ENCODE data around the gene S100P. TPM values are rescaled to one million over a fixed set of nuclear protein-coding genes. Genes with fewer than 3 reads are reported as not detected.

Gene S100P
- total RNA-seq, 1 donor from 2014 or later = not detected

DNA sequence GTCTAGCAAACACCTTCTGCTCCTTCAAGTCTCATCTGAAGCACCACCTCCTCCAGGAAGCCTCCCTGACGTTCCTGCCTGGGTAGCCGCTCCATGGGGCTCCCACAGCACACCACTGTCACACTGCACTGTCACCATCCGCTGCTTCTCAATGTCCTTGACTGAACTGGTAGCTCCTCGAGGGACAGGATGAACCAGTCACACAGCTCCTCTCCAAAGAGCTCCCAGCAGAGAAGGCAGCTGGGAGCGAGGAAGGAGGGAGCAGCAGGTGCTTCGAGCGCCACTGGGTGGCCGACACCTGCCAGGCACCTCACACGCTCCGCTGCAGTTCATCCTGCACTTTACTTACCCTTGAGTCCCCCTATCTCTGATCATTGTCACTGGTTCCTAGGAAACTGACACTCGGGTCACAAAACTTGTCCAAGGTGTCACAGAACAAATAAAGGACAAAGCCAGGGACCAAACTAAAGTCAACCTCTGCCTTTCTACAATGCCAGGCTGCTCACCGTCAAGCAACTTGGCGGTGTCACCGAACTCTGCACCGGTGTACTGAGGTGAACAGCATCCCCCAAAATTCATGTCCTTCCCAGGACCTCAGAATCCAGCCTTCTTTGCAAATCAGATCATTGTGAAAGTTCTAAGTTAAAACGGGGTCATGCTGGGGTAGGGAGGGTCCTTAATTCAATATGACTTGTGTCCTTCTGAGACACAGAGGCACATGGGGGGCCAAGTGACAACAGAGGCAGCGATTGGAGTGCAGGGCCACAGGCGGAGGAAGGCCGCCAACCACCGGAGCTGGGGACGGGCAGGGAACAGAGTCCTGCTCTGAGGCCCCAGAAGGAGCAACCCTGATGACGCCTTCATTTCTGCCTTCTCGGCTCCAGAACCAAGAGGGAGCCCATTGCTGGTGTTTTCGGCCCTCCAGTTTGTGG lies 5.5 kb upstream of the S100P start:
- H3K4me3 Mint-ChIP-seq (ENCODE audit: unreplicated experiment) = no peak overlapping the region
- peaks cover 11% of the 10 kb centered on the region for H3K27me3 Mint-ChIP-seq (ENCODE audit: unreplicated experiment)
- no peaks in the 10 kb centered on the region for H3K9me3 Mint-ChIP-seq (ENCODE audit: unreplicated experiment)
- no peak overlapping the region for H3K27ac Mint-ChIP-seq (ENCODE audit: unreplicated experiment)
- peaks cover 9% of the 10 kb centered on the region for H3K36me3 Mint-ChIP-seq (ENCODE audit: low read depth, unreplicated experiment)
- no peaks in the 10 kb centered on the region for H3K4me1 Mint-ChIP-seq (ENCODE audit: unreplicated experiment)
- TF ChIP-seq, protein P1, sequence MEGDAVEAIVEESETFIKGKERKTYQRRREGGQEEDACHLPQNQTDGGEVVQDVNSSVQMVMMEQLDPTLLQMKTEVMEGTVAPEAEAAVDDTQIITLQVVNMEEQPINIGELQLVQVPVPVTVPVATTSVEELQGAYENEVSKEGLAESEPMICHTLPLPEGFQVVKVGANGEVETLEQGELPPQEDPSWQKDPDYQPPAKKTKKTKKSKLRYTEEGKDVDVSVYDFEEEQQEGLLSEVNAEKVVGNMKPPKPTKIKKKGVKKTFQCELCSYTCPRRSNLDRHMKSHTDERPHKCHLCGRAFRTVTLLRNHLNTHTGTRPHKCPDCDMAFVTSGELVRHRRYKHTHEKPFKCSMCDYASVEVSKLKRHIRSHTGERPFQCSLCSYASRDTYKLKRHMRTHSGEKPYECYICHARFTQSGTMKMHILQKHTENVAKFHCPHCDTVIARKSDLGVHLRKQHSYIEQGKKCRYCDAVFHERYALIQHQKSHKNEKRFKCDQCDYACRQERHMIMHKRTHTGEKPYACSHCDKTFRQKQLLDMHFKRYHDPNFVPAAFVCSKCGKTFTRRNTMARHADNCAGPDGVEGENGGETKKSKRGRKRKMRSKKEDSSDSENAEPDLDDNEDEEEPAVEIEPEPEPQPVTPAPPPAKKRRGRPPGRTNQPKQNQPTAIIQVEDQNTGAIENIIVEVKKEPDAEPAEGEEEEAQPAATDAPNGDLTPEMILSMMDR (IDR thresholded peaks at IDR 0.05; ENCODE audit: unreplicated experiment) = no peak
- no peak for DNase-seq (ENCODE audit: low spot score)

DNA sequence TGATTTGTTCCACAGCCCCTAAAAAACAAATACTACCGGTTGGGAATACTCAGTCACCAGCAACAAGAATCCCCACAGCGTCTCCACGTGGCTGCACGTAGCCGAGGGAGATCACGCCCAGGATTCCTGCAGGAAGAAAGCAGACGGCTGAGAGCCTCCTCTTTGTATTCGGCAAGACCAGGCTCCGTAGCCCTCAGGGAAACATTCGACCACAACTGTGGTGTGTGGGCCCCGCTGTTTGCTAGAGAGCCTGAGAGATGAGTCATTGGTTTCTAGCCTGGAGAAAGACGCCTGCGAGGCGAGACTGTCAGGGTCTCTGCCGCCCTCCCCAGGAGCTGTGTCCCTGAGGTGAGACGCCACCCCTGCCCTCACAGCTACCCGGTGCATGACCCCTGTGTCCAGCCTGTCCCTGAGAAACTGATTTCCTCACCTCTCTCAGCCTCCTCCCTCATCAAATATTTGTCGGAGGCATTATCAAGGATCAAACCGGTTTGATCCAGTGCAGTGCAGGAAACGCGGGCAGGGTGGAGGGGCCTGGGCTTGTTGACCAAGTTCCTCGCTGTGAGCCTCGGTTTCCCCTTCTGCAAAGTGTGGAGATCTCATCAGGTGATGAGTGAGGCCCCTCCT lies 4.7 kb upstream of the S100P start:
- no peak overlapping the region for H3K27ac Mint-ChIP-seq (ENCODE audit: unreplicated experiment)
- H3K9me3 Mint-ChIP-seq (ENCODE audit: unreplicated experiment) = no peaks in the 10 kb centered on the region
- peaks cover 6% of the 10 kb centered on the region for H3K4me1 Mint-ChIP-seq (ENCODE audit: unreplicated experiment)
- no peak overlapping the region for H3K4me3 Mint-ChIP-seq (ENCODE audit: unreplicated experiment)
- peaks cover 9% of the 10 kb centered on the region for H3K36me3 Mint-ChIP-seq (ENCODE audit: low read depth, unreplicated experiment)
- no peak for DNase-seq (ENCODE audit: low spot score)
- H3K27me3 Mint-ChIP-seq (ENCODE audit: unreplicated experiment) = peaks cover 11% of the 10 kb centered on the region
- TF ChIP-seq, protein P1 (IDR thresholded peaks at IDR 0.05; ENCODE audit: unreplicated experiment) = no peak

DNA sequence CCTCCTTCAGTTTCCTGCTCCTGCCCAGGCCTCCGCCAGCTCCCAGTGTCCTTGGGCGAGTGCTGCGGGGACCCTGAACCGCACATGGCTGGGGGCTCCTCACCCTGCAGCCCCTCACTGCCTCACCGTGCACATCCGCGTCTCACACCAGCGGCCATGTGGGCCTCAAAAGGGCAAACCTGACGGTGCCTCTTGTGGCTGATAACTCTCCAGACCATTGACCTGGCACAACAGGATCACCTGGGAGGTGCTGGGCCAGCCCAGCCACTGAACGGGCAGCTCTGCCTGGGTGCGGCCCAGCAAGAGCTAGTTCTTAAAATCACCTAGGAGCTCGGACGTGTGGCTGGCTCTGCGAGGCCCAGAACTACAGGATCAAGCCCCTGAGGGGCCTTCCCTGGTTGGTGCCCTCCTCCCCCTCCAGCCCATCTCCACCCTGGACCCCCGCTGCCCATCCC lies 4.1 kb upstream of the S100P start:
- Mint-ChIP-seq H3K27ac (ENCODE audit: unreplicated experiment) (no peak overlapping the region), H3K9me3 (ENCODE audit: unreplicated experiment) (no peaks in the 10 kb centered on the region)

DNA sequence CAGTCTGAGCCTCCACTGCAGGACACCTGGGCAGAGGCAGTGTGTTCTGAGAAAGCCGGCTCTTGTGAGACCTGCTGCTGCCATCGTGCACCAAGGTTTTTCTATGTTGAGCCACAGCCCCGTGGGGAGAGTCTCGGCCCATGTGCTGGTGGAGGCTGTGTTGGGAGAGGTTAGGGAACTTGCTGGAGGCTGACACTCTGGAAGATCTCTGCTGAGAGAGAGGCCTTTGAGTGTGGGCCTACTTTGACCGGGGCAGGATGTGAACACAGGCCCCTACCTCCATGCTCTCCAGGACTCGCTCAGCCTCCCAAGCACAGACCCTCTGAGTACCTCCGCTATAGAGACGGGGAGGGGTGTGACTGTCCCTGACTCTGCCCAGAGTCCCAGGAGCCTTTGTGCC lies 1.3 kb upstream of the S100P start:
- Mint-ChIP-seq H3K9me3 (ENCODE audit: unreplicated experiment) (no peaks in the 10 kb centered on the region), H3K4me3 (ENCODE audit: unreplicated experiment) (no peak overlapping the region), H3K36me3 (ENCODE audit: low read depth, unreplicated experiment) (peaks cover 4% of the 10 kb centered on the region), H3K27me3 (ENCODE audit: unreplicated experiment) (peaks cover 8% of the 10 kb centered on the region), H3K4me1 (ENCODE audit: unreplicated experiment) (peaks cover 13% of the 10 kb centered on the region), H3K27ac (ENCODE audit: unreplicated experiment) (no peak overlapping the region)
- TF ChIP-seq, protein P1 (IDR thresholded peaks at IDR 0.05; ENCODE audit: unreplicated experiment) = no peak
- no peak for DNase-seq (ENCODE audit: low spot score)

More for the DNA sequence above, 4.1 kb upstream of the S100P start:
- H3K36me3 Mint-ChIP-seq (ENCODE audit: low read depth, unreplicated experiment) = peaks cover 9% of the 10 kb centered on the region
- DNase-seq (ENCODE audit: low spot score) = no peak
- peaks cover 9% of the 10 kb centered on the region for H3K4me1 Mint-ChIP-seq (ENCODE audit: unreplicated experiment)
- TF ChIP-seq, protein P1 (IDR thresholded peaks at IDR 0.05; ENCODE audit: unreplicated experiment) = no peak
- H3K4me3 Mint-ChIP-seq (ENCODE audit: unreplicated experiment) = no peak overlapping the region
- H3K27me3 Mint-ChIP-seq (ENCODE audit: unreplicated experiment) = peaks cover 11% of the 10 kb centered on the region

DNA sequence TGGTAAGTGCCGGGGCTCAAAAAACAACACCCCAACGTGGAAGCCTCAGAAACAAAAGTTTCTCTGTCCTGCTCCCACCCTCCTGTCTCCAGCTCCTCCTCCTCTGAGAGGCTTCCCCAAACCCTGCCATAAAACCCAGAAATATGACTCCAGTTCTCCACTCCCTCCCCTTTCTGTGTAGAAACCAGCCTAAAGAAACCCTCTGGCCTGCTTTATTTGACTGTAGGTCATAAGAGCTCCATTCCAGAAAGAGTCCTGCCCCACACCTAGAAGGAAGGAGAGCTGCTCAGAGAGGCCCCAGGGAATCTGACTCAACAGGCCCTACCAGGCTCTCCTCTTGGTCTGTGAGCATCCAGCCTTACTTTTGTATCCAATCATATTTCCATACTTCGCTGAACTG lies 872 bp upstream of the S100P start:
- peaks cover 13% of the 10 kb centered on the region for H3K4me1 Mint-ChIP-seq (ENCODE audit: unreplicated experiment)

More for the DNA sequence above, 872 bp upstream of the S100P start:
- DNase-seq (ENCODE audit: low spot score) = no peak
- Mint-ChIP-seq H3K27me3 (ENCODE audit: unreplicated experiment) (peaks cover 8% of the 10 kb centered on the region), H3K27ac (ENCODE audit: unreplicated experiment) (no peak overlapping the region), H3K4me3 (ENCODE audit: unreplicated experiment) (no peak overlapping the region), H3K9me3 (ENCODE audit: unreplicated experiment) (no peaks in the 10 kb centered on the region), H3K36me3 (ENCODE audit: low read depth, unreplicated experiment) (peaks cover under 1% of the 10 kb centered on the region)
- TF ChIP-seq, protein P1 (IDR thresholded peaks at IDR 0.05; ENCODE audit: unreplicated experiment) = no peak
